A549 (cell line): ENCODE measurements around the gene CEMP1.
"Not testable (repeated sequence)": the region's sequence is repeated elsewhere in the genome, so short reads cannot be mapped to it uniquely, and the experiment has no call there.

Experiments
- BHLHE40 ChIP-seq: IDR thresholded peaks from 2 replicates; pipeline ENCODE4 v1.6.1; 2012; ENCODE audit warnings: low read depth, low read length, inconsistent platforms
- CTCF ChIP-seq: fragments of >200 bp; sonication (Bioruptor Twin); formaldehyde crosslinking; IDR thresholded peaks from 3 replicates; pipeline ENCODE4 v1.5.1; 2016
- EP300 ChIP-seq, 2 experiments: fragments of >200 bp; sonication (Bioruptor Twin); formaldehyde crosslinking; IDR thresholded peaks; 2 replicates in 1 of 2; 3 replicates in 1 of 2; pipeline ENCODE4 v1.6.1; 2016 to 2017
- MYC ChIP-seq: IDR thresholded peaks from 2 replicates; pipeline ENCODE4 v1.6.1; 2012; ENCODE audit warnings: mild to moderate bottlenecking, inconsistent platforms, low read length, improper control_type of control experiment, borderline replicate concordance
- POLR2A ChIP-seq: IDR thresholded peaks from 2 replicates; pipeline ENCODE4 v1.6.1; 2012; ENCODE audit warnings: mild to moderate bottlenecking, low read length
- ZFP36 ChIP-seq: fragments of 450-650 bp; IDR thresholded peaks from 2 replicates; pipeline ENCODE4 v1.6.1; 2014; ENCODE audit warnings: borderline replicate concordance; ENCODE audit not compliant: partially characterized antibody

DNA sequence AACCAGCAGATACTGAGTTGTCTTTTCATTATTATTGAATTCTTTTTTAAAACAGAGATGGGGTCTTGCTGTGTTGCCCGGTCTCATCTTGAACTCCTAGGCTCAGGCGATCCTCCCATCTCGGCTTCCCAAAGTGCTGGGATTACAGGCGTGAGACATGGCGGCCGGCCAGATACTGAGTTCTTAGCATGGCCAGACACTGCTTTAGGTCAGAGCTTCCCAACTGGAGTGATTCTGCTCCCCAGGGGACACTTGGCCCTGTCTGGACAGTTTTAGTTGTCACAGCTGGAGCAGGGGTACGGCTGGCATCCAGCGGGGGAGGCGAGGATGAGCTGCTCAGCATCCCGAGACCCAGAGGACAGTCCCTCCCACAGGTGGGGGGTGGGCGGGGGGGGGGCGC lies 47.7 kb upstream of the CEMP1 start:
- not testable (repeated sequence) for TF ChIP-seq CTCF; MYC; ZFP36; POLR2A; BHLHE40; EP300 (IDR thresholded peaks at IDR 0.05)
